Panc1 (cell line): ENCODE data around the gene TRAK1. TPM values are rescaled to one million over a fixed set of nuclear protein-coding genes. Genes with fewer than 3 reads are reported as not detected.

ENCODE experiments used
- ATAC-seq: fragments of 200-7000 bp; cut with Tn5 transposase; 2 replicates; pipeline ENCODE4 v1.9.1; 2020; ENCODE audit warnings: mild to moderate bottlenecking, moderate library complexity
- BruUV-seq: library from RNA; stranded (reverse); fragments of 400-500 nt; replicated peaks from 2 replicates; lab custom pipeline; 2021; lab: Mats Ljungman, UMichigan
- CTCF ChIA-PET: fragments of 300-600 bp; sonication (Branson Sonifier 250); formaldehyde crosslinking; loops from one replicate; lab custom pipeline; 2022; ENCODE audit warnings: antibody characterized with exemption; lab: Charles Lee
- POLR2A ChIA-PET: fragments of 300-600 bp; sonication (Branson Sonifier 250); formaldehyde crosslinking; loops from one replicate; lab custom pipeline; 2022; ENCODE audit warnings: antibody characterized with exemption; lab: Charles Lee
- DNase-seq: peaks from one replicate; pipeline ENCODE4 v3.0.0-alpha.2; 2010; ENCODE audit warnings: low read depth, low spot score
- H3K27ac ChIP-seq: 2 replicates; pipeline ENCODE4 v1.5.1; 2011; ENCODE audit warnings: mild to moderate bottlenecking, low read length, inconsistent platforms
- H3K27me3 ChIP-seq: fragments of 200-500 bp; sonication (Bioruptor generic); 2 replicates; pipeline ENCODE4 v1.6.0; 2014; ENCODE audit warnings: low read length, inconsistent platforms; ENCODE audit not compliant: control insufficient read depth, insufficient read depth
- H3K36me3 ChIP-seq: fragments of 200-500 bp; sonication (Bioruptor generic); 2 replicates; pipeline ENCODE4 v1.5.1; 2014; ENCODE audit warnings: inconsistent platforms, mild to moderate bottlenecking, low read length, moderate library complexity; ENCODE audit not compliant: control insufficient read depth, insufficient read depth
- H3K4me1 ChIP-seq: 2 replicates; pipeline ENCODE4 v1.5.1; 2011; ENCODE audit warnings: inconsistent platforms, mild to moderate bottlenecking, low read length, moderate library complexity; ENCODE audit not compliant: control insufficient read depth, insufficient read depth
- H3K4me3 ChIP-seq, 2 experiments: 2 replicates each; pipeline ENCODE4 v1.5.1; 2011 to 2012; ENCODE audit warnings: low read depth in 2 of 2, low read length in 2 of 2, mild to moderate bottlenecking in 2 of 2, inconsistent platforms in 1 of 2, moderate library complexity in 1 of 2
- H3K9me3 ChIP-seq: fragments of 200-500 bp; sonication (Bioruptor generic); 2 replicates; pipeline ENCODE4 v1.5.1; 2014; ENCODE audit warnings: low read depth, mild to moderate bottlenecking, inconsistent platforms, low read length, moderate library complexity; ENCODE audit not compliant: control insufficient read depth, insufficient read depth
- POLR2AphosphoS5 ChIP-seq: IDR thresholded peaks from 2 replicates; pipeline ENCODE4 v1.6.1; 2012; ENCODE audit warnings: mild to moderate bottlenecking, low read depth, low read length, moderate library complexity
- SIN3A ChIP-seq: IDR thresholded peaks from 2 replicates; pipeline ENCODE4 v1.6.1; 2012; ENCODE audit warnings: low read depth, mild to moderate bottlenecking, low read length, moderate library complexity, borderline replicate concordance; ENCODE audit not compliant: insufficient read depth
- TCF7L2 ChIP-seq: IDR thresholded peaks from 2 replicates; pipeline ENCODE4 v1.6.1; 2011; ENCODE audit warnings: mild to moderate bottlenecking, low read depth, low read length, inconsistent platforms
- in situ Hi-C: cut with HindIII; loops from 2 replicates; pipeline ENCODE4 v1.10.0; 2016; ENCODE audit warnings: low sequenced_read_pairs, low pct_unique_long_range_greater_than_20kb
- intact Hi-C: fragments of 100-400 bp; cut with micrococcal nuclease; formaldehyde crosslinking; loops from one replicate; pipeline ENCODE4 v1.10.0; 2022; ENCODE audit not compliant: unreplicated experiment
- total RNA-seq: library from RNA; stranded (reverse); gene quantifications from one replicate; pipeline ENCODE4 v1.2.1, GENCODE V29; 2021; ENCODE audit not compliant: unreplicated experiment
- TF ChIP-seq, protein P1 (sequence below), 2 experiments: IDR thresholded peaks; 2 replicates each; pipeline ENCODE4 v1.6.1; 2011 to 2012; ENCODE audit warnings: low read depth in 2 of 2, control low read depth in 1 of 2, low read length in 1 of 2, mild to moderate bottlenecking in 1 of 2, moderate library complexity in 1 of 2; ENCODE audit not compliant: insufficient read depth in 1 of 2
- TF ChIP-seq, protein P2 (sequence below): fragments of 450-650 bp; IDR thresholded peaks from 2 replicates; pipeline ENCODE4 v1.5.1; 2017; ENCODE audit warnings: mild to moderate bottlenecking

The TRAK1 gene
- total RNA-seq, 1 experiment from 2014 or later, result 38.4 TPM

DNA sequence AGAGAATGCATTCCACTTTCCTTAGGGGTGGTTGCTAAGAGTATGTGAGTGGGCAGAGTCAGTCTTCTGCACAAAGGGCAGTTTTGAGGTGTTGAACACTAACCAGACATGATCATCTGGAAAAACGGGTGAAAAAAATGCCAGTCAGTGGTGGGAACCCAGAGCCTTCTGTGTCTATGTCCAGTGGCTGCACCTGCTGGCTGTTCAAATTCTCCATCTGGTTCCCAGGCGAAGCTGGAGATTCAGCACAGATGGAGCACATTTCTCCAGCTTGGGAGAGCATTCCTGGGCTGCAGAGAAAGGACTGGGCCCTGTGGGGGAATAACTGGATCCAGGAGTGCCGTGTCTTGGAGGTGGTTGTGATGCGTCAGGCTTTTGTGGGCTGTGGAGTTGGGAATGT is 74.1 kb downstream of the TRAK1 start:
- Histone ChIP-seq H3K9me3 (no peaks in the 10 kb centered on the region), H3K27ac (no peak overlapping the region), H3K4me3 (no peak overlapping the region), H3K27me3 (no peaks in the 10 kb centered on the region), H3K36me3 (no peaks in the 10 kb centered on the region), H3K4me1 (peaks cover 12% of the 10 kb centered on the region)
- ATAC-seq (no peak), DNase-seq (no peak)
- intact Hi-C loops, result no loop called here
- no TSS peak for BruUV-seq
- ChIA-PET CTCF (no interaction called here), POLR2A (no interaction called here)
- in situ Hi-C loops, result no loop called here
- TF ChIP-seq POLR2AphosphoS5, result no peak
- TF ChIP-seq TCF7L2, result no peak
- TF ChIP-seq, protein P1, sequence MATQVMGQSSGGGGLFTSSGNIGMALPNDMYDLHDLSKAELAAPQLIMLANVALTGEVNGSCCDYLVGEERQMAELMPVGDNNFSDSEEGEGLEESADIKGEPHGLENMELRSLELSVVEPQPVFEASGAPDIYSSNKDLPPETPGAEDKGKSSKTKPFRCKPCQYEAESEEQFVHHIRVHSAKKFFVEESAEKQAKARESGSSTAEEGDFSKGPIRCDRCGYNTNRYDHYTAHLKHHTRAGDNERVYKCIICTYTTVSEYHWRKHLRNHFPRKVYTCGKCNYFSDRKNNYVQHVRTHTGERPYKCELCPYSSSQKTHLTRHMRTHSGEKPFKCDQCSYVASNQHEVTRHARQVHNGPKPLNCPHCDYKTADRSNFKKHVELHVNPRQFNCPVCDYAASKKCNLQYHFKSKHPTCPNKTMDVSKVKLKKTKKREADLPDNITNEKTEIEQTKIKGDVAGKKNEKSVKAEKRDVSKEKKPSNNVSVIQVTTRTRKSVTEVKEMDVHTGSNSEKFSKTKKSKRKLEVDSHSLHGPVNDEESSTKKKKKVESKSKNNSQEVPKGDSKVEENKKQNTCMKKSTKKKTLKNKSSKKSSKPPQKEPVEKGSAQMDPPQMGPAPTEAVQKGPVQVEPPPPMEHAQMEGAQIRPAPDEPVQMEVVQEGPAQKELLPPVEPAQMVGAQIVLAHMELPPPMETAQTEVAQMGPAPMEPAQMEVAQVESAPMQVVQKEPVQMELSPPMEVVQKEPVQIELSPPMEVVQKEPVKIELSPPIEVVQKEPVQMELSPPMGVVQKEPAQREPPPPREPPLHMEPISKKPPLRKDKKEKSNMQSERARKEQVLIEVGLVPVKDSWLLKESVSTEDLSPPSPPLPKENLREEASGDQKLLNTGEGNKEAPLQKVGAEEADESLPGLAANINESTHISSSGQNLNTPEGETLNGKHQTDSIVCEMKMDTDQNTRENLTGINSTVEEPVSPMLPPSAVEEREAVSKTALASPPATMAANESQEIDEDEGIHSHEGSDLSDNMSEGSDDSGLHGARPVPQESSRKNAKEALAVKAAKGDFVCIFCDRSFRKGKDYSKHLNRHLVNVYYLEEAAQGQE (IDR thresholded peaks at IDR 0.05; ENCODE audit: insufficient read depth in 1 of 2, low read depth in 2 of 2, low read length in 1 of 2), result no peak
- TF ChIP-seq, protein P2, sequence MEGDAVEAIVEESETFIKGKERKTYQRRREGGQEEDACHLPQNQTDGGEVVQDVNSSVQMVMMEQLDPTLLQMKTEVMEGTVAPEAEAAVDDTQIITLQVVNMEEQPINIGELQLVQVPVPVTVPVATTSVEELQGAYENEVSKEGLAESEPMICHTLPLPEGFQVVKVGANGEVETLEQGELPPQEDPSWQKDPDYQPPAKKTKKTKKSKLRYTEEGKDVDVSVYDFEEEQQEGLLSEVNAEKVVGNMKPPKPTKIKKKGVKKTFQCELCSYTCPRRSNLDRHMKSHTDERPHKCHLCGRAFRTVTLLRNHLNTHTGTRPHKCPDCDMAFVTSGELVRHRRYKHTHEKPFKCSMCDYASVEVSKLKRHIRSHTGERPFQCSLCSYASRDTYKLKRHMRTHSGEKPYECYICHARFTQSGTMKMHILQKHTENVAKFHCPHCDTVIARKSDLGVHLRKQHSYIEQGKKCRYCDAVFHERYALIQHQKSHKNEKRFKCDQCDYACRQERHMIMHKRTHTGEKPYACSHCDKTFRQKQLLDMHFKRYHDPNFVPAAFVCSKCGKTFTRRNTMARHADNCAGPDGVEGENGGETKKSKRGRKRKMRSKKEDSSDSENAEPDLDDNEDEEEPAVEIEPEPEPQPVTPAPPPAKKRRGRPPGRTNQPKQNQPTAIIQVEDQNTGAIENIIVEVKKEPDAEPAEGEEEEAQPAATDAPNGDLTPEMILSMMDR, result no peak
- no peak for TF ChIP-seq SIN3A

DNA sequence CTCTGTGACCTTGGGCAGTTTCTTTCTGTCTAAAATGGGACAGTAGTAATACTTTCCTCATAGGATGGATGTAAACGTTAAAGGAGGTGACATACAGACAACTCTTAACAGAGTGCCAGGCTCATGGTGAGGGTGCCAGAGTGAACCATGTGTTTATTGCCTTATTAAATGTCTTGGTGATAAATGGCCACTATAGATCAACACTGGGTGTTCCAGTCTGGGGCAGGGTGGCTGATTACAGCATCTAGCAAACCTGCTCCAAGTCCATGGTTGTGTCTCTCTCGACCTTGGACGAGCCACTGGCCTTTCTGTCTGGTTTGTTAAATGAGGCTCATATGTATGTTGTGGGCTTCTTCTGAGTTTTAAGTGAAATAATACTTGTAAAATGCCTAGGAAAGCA is 75.1 kb downstream of the TRAK1 start:
- no peak overlapping the region for H3K27ac ChIP-seq
- BruUV-seq, result no TSS peak
- no peaks in the 10 kb centered on the region for H3K36me3 ChIP-seq
- intact Hi-C loops, result no loop called here
- no peaks in the 10 kb centered on the region for H3K27me3 ChIP-seq
- H3K9me3 ChIP-seq, result no peaks in the 10 kb centered on the region
- ATAC-seq (no peak), DNase-seq (no peak)
- ChIA-PET CTCF (no interaction called here), POLR2A (no interaction called here)
- H3K4me3 ChIP-seq, result no peak overlapping the region
- in situ Hi-C loops, result no loop called here
- no peak for TF ChIP-seq POLR2AphosphoS5
- TF ChIP-seq TCF7L2, result no peak
- TF ChIP-seq SIN3A, result no peak
- TF ChIP-seq, protein P2, result no peak
- TF ChIP-seq, protein P1 (IDR thresholded peaks at IDR 0.05; ENCODE audit: insufficient read depth in 1 of 2, low read depth in 2 of 2, low read length in 1 of 2), result no peak
- H3K4me1 ChIP-seq, result peaks cover 4% of the 10 kb centered on the region; the same call in 1 of the 2 replicates
